Smooth muscle cell of the umbilical artery (primary cell): ENCODE measurements around the gene STOML3. TPM values are rescaled to one million over a fixed set of nuclear protein-coding genes. Genes with fewer than 3 reads are reported as not detected.

ENCODE experiments used
- total RNA-seq: library from RNA; depleted of rRNA; stranded (reverse); fragments of >200 nt; gene quantifications from 2 replicates; pipeline ENCODE4 v1.2.3, GENCODE V29; 2014

STOML3 gene, protein sequence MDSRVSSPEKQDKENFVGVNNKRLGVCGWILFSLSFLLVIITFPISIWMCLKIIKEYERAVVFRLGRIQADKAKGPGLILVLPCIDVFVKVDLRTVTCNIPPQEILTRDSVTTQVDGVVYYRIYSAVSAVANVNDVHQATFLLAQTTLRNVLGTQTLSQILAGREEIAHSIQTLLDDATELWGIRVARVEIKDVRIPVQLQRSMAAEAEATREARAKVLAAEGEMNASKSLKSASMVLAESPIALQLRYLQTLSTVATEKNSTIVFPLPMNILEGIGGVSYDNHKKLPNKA
- total RNA-seq = not detected in 2 replicates

DNA sequence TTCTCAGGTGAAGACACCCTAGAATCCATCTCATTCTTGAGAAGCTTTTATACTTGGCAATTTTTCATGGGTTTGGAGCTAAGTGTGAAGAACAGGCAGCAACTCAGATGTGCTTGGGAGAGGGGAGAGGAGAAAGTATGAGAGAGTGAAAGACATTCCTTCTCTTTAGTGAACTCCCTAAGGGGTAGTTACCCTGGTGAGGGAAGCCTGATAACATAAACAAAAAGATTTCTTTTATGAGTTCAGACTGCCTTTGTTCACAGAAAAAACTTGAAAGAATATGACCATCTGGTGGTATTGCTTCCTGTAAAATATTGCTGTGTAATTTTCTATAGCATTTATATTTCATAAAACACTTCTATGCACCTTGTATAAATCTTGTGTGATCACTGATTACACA, at the start of gene STOML3:
Gene STOML3, minus strand, starts transcription at position 139 of the 400 bp plus-strand sequence. Its CDS starts 110 bp downstream, at position 29.

DNA sequence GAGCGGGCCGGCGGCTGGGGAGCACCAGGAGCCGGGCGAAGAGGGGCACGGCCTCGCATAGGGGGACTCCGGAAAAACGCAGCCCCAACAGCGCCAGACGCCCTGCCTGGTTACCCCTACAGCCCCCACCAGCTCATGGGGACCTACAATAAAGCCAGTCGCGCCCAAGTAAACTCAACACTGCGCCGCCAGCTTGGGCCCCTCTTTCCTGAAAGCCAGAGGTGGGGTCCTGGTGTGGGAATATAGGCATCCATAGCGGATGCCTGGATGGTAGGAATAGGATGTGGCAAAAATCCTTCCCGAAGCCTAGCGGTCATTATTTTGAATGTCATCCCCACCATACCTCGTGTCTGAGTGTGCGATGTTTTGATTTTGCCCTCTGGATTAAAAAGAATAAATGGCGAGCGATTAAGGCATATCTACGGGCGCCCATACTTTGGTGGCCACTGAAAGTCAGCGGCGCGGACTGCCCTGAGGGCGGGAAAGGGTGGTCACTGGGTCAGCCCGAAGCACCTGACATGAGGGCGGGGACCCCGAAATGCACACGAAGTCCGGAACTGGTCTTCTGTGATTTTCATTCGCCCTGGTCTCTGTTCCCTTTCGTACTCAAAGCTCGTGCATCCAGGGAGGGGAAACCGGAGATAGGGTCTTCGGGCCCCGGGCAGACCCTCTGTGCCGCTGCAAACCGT, 47.4 kb upstream of the STOML3 start, which contains the start of the genes NHLRC3 and PROSER1:
Gene NHLRC3, plus strand, starts transcription at position 577 of the 689 bp plus-strand sequence. CDS start 184 bp downstream, outside the sequence.
Gene PROSER1, minus strand, starts transcription at position 210 of the 689 bp plus-strand sequence. CDS start 847 bp downstream, outside the sequence.

Other genes starting within 250 kb of the STOML3 start
- 14.6 and 21.9 TPM in 2 replicates for gene PROSER1, start 47.3 kb upstream of the STOML3 start, total RNA-seq
- 20.4 and 34.1 TPM in 2 replicates for gene NHLRC3, start 47.6 kb upstream of the STOML3 start, total RNA-seq